Stimulated activated CD4-positive, alpha-beta T cell treated with anti-CD3 and anti-CD28 coated beads, Interleukin-1b, Interleukin-23, amount 100 ng/mL, for 4 hours (primary cell): ENCODE results near the gene PLS1.

Experiments used
- DNase-seq, 2 donors: peaks; one replicate each; pipeline ENCODE4 v3.0.0-alpha.2; 2020; ENCODE audit warnings: low read depth in 2 of 2

The PLS1 gene

GRCh38 chr3:142638291-142638690 is 42.1 kb downstream of the PLS1 start:
- DNase-seq: no peak

GRCh38 chr3:142641504-142641903 is 45.3 kb downstream of the PLS1 start:
- DNase-seq: no peak

GRCh38 chr3:142642956-142643355 is 46.8 kb downstream of the PLS1 start:
- DNase-seq: no peak

- DNase-seq: no peak
These were observed 48.3 kb downstream of the PLS1 start for GRCh38 chr3:142644502-142644901.

- DNase-seq: no peak
These were observed 49.1 kb downstream of the PLS1 start for GRCh38 chr3:142645236-142645793.

- DNase-seq: no peak
These were observed 50.0 kb downstream of the PLS1 start for GRCh38 chr3:142646020-142646785.

- no peak for DNase-seq
These were observed 51.7 kb downstream of the PLS1 start for GRCh38 chr3:142647856-142648255.

- DNase-seq: no peak
These were observed 52.8 kb downstream of the PLS1 start for GRCh38 chr3:142648950-142649349.

GRCh38 chr3:142650001-142650693 is 54.0 kb downstream of the PLS1 start:
- no peak for DNase-seq

- no peak for DNase-seq
These were observed 55.5 kb downstream of the PLS1 start for GRCh38 chr3:142651711-142652110.

- no peak for DNase-seq
These were observed 56.7 kb downstream of the PLS1 start for GRCh38 chr3:142652826-142653292.

- DNase-seq: no peak
These were observed 60.4 kb downstream of the PLS1 start for GRCh38 chr3:142656575-142656974.

GRCh38 chr3:142657033-142657432 is 60.8 kb downstream of the PLS1 start:
- no peak for DNase-seq

GRCh38 chr3:142660383-142660782 is 64.2 kb downstream of the PLS1 start:
- no peak for DNase-seq

- no peak for DNase-seq
These were observed 64.7 kb downstream of the PLS1 start for GRCh38 chr3:142660893-142661292.

- no peak for DNase-seq
These were observed 67.7 kb downstream of the PLS1 start for GRCh38 chr3:142663865-142664264.

GRCh38 chr3:142664311-142664710 is 68.1 kb downstream of the PLS1 start:
- no peak for DNase-seq

- DNase-seq: no peak
These were observed 68.6 kb downstream of the PLS1 start for GRCh38 chr3:142664819-142665218.

- DNase-seq: no peak
These were observed 73.9 kb downstream of the PLS1 start for GRCh38 chr3:142670120-142670519.

GRCh38 chr3:142676151-142676550 is 80.0 kb downstream of the PLS1 start:
- no peak for DNase-seq

GRCh38 chr3:142680710-142681109 is 84.5 kb downstream of the PLS1 start:
- no peak for DNase-seq

- no peak for DNase-seq
These were observed 94.4 kb downstream of the PLS1 start for GRCh38 chr3:142690613-142691012.

- DNase-seq: no peak
These were observed 95.3 kb downstream of the PLS1 start for GRCh38 chr3:142691527-142691926.
